OCI-M2 (cell line): ENCODE measurements around the gene RAP1B.

Experiments
- DNase-seq: peaks from one replicate; lab custom pipeline; 2025; ENCODE audit not compliant: unreplicated experiment; lab: John Stamatoyannopoulos, UW

RAP1B gene

GRCh38 chr12:68611806-68612160 is 1.1 kb downstream of the RAP1B start:
- DNase-seq: no peak

GRCh38 chr12:68612202-68612601 is 1.5 kb downstream of the RAP1B start:
- DNase-seq: no peak

- no peak for DNase-seq
These were observed 2.0 kb downstream of the RAP1B start for GRCh38 chr12:68612697-68613096.

- DNase-seq: no peak
These were observed 2.7 kb downstream of the RAP1B start for GRCh38 chr12:68613209-68613904.

GRCh38 chr12:68614105-68614679 is 3.5 kb downstream of the RAP1B start:
- no peak for DNase-seq

GRCh38 chr12:68614769-68615168 is 4.1 kb downstream of the RAP1B start:
- no peak for DNase-seq

- DNase-seq: no peak
These were observed 6.6 kb downstream of the RAP1B start for GRCh38 chr12:68617160-68617926.

GRCh38 chr12:68619541-68619940 is 8.8 kb downstream of the RAP1B start:
- no peak for DNase-seq

- no peak for DNase-seq
These were observed 10.1 kb downstream of the RAP1B start for GRCh38 chr12:68620519-68621471.

- no peak for DNase-seq
These were observed 10.9 kb downstream of the RAP1B start for GRCh38 chr12:68621472-68622081.

- DNase-seq: no peak
These were observed 11.6 kb downstream of the RAP1B start for GRCh38 chr12:68622250-68622649.

- no peak for DNase-seq
These were observed 12.4 kb downstream of the RAP1B start for GRCh38 chr12:68623059-68623458.

- no peak for DNase-seq
These were observed 13.3 kb downstream of the RAP1B start for GRCh38 chr12:68623984-68624383.

GRCh38 chr12:68624933-68625332 is 14.2 kb downstream of the RAP1B start:
- no peak for DNase-seq

- no peak for DNase-seq
These were observed 17.1 kb downstream of the RAP1B start for GRCh38 chr12:68627673-68628319.

- DNase-seq: no peak
These were observed 18.0 kb downstream of the RAP1B start for GRCh38 chr12:68628698-68629097.

- DNase-seq: no peak
These were observed 19.4 kb downstream of the RAP1B start for GRCh38 chr12:68630050-68630449.

- DNase-seq: no peak
These were observed 19.9 kb downstream of the RAP1B start for GRCh38 chr12:68630598-68630997.

GRCh38 chr12:68631227-68631626 is 20.5 kb downstream of the RAP1B start:
- DNase-seq: no peak

- DNase-seq: no peak
These were observed 21.8 kb downstream of the RAP1B start for GRCh38 chr12:68632486-68632885.
